ENCODE data around the gene MAGEF1.
A peak's percentile ranks its signal among the peaks of the same experiment; 100 is the strongest.

Gene MAGEF1, protein sequence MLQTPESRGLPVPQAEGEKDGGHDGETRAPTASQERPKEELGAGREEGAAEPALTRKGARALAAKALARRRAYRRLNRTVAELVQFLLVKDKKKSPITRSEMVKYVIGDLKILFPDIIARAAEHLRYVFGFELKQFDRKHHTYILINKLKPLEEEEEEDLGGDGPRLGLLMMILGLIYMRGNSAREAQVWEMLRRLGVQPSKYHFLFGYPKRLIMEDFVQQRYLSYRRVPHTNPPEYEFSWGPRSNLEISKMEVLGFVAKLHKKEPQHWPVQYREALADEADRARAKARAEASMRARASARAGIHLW

DNA sequence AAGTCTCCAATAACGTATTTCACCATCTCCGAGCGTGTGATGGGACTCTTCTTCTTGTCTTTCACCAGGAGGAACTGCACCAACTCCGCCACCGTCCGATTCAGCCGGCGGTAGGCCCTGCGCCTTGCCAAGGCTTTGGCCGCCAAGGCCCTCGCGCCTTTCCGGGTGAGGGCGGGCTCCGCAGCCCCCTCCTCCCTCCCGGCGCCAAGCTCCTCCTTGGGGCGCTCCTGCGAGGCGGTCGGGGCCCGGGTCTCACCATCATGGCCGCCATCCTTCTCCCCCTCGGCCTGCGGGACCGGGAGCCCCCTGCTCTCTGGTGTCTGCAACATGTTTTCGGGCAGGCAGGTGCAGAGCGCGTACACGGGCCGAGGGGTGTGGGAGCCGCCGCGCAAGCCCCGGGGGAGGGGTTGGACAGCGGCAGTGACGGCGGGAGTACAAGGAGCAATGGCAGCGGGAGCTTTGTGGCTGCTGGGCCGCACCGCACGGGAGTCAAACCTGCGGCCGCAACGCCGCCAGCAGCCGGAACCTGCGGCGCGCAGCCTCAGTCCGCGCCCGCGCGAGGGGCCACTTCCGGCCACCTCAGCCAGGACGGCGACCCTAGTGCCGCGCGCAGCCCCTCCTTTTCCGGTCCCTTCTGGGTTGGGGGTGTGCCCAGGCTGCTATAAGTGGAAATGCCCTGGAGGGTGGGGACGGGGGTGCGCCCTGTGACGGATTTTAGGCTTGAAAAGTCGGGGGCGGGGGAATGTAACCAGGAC is at the start of gene MAGEF1:
MAGEF1 (minus strand) TSS at position 572 of the 755 bp plus-strand sequence; CDS start at position 329, 243 bp downstream.
- DNase-seq (ENCODE audit: low read depth in 1 of 2, low spot score in 1 of 2): peak; percentile 47 to 50

DNA sequence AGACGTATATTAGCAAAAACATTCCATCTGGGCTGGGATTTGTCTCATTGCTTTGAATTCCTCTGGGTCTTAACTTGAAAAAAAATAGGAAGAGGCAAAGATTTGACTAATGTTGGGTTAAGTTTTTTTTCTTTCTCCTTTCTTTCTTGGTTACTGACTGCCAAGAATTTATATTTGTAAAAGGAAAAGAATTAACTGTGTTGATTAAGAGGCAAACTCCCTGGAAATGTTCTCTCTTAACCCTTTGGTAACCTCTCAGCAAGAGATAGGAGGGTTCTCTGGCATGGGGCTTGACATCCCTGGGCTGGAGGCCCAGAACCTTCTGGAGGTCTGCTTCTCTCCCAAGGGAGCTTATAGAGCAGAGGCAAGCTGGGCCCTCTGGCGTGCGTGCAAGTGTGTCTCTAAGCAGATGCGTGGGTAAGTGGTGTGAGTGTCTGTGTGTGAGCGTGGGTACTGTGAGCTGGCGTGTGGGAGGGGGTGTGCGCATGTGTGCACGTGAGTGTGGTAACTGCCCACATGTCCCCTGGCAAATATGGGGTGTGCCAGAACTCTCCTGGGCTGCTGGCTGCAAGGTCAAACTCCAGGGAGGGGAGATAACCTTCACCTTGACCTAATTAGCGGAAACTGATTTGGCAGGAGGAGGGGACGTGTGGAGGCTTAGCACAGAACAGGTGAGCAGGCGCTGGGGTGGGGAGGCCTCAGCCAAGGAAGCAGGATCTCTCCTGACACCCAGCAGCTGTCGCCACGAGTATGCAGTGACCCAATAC is 49.4 kb upstream of the MAGEF1 start:
- no peak for DNase-seq (ENCODE audit: low read depth in 1 of 2, low spot score in 1 of 2)

DNA sequence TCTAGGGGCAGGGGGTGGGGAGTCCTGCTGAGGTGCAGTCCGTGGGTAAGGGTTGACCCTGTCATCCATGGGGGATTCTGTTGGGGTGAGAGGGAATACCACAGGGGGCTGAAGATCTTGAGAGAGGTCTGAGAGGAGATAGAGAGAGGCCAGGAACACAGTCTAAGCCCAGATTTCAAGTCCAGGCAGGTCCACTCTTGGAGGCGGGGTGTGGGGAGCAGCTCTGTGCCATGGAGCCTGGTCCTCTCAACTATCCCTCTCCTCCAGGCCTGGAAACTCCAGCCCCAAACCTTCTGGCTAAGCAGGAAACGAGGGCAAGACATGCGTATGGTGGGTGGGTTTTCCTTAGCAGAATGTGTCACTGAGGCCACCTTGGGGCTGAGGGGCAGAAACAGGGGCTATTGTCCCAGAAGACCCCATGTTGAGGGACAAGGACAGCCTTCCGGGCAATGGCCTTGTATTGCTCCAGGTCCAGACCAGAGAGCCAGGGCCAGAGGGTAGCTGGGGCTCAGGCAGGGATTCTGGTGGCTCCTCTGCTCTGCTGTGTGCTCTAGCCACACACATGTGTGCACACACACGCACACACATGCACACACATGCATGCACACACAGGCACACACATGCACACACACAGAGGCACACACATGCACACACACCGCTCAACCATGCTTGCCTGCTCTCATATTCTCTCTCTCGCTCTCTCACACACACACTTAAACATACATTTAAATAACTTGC is 48.6 kb upstream of the MAGEF1 start:
- DNase-seq (ENCODE audit: low read depth in 1 of 2, low spot score in 1 of 2): no peak

DNA sequence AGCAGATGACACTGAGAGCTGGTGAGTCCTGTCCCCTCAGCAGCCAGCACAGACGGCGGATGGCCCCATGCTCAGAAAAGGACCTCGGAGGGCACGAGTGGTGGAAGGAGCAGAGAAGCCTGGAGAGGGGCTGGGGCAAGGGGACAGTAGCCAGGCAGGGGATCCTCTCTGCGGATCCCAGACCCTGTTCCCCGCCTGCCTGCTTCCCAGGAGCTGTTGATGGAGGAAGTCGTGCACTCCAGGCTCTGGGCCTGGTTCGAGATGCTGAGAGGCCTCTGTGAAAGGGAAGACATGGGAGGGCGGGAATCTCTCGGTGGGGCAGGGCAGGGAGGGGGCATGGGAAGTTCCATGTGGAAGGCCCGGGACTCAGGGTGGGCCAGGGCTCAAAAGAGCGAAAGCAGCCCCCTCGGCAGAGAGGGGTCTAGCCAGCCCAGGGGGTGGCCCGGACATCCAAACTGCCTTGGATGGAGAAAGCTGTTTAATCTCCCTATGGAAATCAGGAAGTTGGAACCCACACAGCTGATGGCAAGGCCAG is 47.9 kb upstream of the MAGEF1 start:
- no peak for DNase-seq (ENCODE audit: low read depth in 1 of 2, low spot score in 1 of 2)

DNA sequence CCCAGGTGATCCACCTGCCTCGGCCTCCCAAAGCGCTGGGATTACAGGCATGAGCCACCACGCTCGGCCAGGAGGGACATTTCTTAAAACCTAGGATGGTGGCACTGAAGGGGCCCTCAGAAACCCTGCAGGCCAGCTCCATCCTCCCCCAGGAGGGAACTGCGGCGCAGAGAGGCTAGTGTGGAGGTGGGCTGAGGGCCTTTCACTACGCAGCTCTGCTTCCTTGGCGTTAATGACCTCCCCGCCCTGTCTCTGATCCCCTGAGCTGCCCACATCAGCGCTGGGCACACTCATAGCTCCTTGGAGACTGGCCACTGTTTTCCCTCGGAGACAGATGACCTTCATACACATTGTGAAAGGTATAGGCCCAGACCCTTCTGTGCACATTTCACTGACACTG is 46.2 kb upstream of the MAGEF1 start:
- no peak for DNase-seq (ENCODE audit: low read depth in 1 of 2, low spot score in 1 of 2)

DNA sequence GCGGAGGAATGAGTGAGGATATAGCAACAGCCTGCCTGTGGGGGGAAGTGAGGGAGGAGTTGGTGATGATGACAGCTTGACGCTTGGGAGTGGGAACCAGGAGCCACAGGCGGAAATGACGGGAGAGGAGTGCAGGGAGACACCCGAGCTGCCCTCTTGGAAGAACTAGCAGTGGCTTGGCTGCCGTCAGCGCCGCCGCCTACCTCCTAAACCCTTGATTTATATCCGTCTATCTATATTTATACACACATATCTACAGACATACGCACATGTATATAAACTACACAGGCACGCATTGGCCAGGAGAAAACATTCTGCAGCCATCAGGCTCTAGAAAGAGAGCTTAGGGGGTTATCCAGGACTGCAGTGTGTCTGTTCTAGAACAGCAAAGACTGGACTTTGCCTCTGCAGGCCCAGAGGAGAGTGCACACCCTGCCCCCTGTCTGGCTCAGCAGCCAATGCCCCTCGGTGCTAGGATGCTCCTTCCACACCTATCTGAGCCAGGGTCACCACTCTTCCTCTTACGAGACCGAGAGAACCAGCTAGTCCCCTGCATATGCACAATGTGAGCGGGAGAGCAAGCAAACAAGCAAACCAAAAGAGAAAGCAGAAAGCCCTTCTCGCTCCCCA is 45.3 kb upstream of the MAGEF1 start:
- DNase-seq (ENCODE audit: low read depth in 1 of 2, low spot score in 1 of 2): no peak

DNA sequence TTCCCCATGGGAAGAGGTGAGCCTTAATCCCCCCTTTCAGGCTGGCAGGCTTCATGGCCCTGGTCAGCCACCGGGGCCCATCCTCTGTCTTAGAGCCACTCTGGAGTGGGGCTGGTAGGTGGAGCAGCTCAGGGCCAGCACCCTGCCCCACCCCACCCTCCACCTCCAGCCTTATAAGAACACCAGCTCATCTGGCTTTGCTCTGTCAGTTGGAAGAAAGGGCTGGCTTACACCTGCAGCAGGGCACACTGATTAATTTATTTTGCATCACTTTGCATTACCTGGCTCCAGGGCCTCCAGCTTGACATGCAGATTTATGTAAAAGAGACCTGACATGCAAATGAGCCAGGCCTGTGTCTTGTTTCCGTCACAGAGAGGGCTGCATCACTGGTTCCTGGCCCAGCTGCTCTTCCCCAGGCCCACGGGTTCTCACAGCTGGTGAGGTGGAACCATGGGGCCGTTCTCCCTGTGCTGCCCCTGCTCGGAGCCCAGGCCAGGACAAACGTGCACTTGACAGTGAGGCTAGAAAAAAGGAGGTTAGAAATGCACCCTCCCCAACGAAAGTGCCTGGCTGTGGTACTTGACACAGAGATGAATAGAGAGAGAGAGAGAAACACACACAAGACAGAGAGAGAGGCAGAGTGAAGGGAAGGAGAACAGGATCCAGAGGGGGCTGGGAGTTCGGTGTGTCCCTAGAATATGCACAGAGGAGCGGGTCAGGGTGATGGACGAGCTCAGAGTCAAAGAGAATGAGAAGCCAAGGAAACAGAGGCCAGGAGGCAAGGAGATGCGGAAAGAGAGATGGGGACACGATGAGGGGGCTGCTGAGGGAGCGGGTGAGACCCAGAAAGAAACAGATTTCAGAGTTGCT is 44.5 kb upstream of the MAGEF1 start:
- no peak for DNase-seq (ENCODE audit: low read depth in 1 of 2, low spot score in 1 of 2)

DNA sequence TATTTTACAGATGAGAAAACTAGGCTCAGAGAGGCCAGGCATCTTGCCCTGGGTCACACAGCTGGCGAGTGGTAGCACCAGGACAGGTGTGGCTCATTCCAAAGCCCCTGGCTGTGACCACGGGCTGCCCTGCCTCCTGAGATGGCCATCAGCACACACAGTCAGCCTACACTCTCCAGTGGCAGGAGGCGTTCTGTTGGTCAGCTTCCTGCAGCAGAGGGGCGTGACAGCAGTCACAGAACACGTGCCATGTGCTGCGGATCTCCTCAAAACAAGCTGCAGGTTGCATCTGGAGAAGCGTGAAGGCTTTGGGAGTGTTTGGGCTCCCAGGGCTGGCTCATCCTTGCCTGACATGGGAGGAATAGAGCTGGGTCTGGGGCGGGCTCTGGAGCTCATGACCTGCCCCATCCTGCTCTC is 43.5 kb upstream of the MAGEF1 start:
- DNase-seq (ENCODE audit: low read depth in 1 of 2, low spot score in 1 of 2): no peak

DNA sequence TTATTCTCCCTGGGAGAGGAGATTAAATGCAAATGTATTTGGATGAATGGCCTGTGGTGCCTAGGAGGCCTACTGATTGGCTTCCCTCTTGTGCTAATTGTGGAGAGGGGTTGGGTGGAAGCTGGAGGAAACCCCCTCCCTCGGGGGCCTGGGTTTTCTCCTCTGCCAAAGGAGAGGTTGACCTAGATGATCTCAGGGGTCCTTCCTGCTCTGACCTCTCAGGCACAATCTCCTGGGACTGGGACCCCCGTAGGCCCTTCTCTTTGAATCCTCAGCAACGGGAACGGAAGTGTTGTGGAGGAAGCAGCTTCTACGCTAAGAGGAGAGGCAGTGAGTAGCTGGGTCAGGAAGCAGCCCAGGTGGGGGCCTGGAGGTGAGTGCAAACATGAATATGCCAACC is 40.5 kb upstream of the MAGEF1 start:
- DNase-seq (ENCODE audit: low read depth in 1 of 2, low spot score in 1 of 2): no peak

DNA sequence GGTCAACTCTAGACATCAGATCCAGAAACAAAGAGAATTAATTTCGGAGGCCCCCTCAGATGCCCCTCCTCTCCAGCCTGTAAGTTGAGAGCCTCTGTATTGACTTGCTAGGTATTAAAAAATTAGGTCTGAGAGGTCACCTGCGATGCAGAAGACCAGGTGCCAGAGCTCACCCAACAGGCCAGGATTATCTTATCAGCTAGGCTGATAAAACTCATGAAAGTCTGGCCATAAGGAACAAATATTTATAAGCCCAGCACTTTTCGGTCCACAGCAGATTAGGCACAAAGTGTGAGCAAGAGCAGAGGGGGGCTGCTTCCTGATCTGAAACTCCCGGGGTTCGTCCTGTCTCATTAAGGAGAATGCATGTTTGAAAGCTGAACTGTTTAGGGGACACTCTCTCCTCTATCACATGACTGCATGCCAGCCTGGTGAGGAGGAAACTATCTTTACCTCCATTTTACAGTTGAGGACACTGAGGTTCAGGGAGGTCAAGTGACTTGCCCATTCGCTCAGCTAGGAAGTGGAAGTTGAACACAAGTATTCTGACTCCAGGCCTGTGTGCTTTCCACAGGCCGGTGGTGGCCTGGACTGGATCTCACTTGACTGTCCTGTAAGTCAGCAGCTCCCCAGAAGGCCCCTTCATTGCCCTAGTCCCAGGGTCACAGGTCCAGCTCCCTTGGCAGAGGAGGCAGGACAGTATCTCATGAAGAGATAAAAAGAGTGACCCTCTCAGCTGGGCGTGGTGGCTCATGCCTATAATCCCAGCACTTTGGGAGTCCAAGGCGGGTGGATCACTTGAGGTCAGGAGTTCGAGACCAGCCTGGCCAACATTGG is 39.6 kb upstream of the MAGEF1 start:
- DNase-seq (ENCODE audit: low read depth in 1 of 2, low spot score in 1 of 2): no peak

DNA sequence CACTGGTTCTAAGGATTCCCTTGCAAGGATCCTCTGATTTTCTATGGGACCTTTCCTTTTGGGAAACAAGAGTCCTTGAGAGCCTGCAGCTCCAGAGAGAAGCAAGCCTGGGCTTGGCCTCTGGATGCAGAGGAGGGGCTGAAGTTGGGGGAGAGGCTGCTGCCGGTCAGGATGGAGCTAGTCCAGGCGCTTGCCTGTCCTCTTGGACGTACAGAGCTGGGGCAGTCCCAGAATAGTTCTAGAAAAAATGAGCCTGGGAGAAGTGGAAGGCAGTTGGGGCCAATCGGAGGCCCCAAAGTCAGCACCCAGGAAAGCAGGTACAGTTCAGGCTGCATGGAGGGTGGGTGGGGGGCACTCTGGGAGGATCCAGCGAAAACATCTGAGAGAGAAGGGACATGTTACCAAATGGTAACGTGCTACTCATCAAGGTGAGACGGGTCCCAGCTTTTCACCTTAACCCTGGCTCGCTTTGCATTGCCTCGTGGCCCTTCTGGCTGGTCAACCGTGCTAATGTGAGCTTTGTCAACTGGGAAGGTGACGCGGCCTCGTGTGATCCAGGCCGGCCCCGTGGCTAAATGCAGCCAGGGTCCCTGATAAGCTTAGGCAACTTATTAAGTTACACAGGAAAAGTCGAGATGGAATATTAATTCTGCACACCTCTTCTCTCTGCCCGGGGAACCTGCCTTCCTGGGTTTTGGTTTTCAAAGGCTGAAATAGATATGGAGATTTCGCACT is 38.7 kb upstream of the MAGEF1 start:
- DNase-seq (ENCODE audit: low read depth in 1 of 2, low spot score in 1 of 2): no peak

DNA sequence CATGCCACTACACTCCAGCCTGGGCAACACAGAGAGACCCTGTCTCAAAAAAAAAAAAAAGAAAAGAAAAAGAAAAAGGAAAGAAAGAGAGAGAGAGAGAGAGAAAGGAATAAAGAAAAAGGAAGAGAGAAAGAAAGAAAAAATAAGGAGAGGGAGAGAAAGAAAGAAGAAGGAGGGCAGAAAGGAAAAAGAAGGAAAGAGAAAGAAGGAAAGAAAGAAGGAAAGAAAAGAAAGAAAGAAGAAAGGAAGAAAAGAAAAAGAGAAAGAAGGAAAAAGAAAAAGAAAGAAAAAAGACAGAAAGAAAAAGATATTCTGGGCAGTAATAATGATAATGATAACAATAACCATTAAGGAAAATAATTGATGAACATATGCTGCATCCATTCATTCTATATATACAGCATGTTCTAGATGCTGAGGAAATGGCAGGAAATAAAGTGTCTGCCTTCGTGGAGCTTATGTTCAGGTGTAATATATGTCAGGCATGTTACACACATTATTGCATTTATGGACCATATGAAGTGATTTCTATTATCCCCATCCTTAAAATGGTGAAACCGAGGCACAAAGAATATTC is 37.4 kb upstream of the MAGEF1 start:
- no peak for DNase-seq (ENCODE audit: low read depth in 1 of 2, low spot score in 1 of 2)

DNA sequence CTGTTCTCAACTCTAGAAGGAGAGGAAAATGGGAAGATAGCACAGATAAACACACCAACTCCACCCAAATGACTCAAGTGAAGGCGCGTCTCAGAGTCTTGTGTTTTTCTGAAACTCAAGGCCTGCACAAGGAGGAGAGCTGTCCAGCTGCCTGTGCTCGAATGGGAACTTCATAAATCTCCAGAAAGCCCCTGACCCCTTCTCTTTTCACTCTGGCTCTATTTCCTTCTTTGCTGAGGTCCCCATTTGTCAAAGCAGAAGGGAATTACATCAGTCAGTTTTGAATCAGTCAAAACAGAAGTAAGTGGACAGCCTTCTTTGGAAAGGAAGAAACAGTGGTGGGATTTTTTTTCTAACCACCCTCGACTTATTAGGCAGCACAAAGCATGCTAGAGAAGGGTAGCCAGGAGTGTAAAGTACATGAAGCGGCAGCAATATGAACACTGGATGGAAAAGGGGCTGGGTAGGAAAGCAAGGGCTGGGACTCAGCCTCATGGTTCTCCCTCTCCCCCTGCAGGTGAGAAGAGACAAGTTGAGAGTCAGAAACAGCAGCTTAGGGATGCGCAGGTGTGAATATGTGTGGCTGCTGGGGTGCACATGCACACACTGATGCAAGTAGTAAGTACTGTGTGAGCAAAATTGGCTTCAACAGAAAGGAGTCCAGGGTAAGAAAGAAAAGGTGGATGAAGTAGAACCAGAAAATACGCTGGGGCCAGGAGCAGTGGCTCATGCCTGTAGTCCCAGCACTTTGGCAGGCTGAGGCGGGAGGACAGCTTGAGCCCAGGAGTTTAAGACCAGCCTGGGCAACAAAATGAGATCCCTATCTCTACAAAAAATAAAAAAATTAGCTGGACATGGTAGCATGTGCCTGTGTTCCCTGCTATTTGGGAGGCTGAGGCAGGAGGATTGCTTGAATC is 36.6 kb upstream of the MAGEF1 start:
- DNase-seq (ENCODE audit: low read depth in 1 of 2, low spot score in 1 of 2): no peak

DNA sequence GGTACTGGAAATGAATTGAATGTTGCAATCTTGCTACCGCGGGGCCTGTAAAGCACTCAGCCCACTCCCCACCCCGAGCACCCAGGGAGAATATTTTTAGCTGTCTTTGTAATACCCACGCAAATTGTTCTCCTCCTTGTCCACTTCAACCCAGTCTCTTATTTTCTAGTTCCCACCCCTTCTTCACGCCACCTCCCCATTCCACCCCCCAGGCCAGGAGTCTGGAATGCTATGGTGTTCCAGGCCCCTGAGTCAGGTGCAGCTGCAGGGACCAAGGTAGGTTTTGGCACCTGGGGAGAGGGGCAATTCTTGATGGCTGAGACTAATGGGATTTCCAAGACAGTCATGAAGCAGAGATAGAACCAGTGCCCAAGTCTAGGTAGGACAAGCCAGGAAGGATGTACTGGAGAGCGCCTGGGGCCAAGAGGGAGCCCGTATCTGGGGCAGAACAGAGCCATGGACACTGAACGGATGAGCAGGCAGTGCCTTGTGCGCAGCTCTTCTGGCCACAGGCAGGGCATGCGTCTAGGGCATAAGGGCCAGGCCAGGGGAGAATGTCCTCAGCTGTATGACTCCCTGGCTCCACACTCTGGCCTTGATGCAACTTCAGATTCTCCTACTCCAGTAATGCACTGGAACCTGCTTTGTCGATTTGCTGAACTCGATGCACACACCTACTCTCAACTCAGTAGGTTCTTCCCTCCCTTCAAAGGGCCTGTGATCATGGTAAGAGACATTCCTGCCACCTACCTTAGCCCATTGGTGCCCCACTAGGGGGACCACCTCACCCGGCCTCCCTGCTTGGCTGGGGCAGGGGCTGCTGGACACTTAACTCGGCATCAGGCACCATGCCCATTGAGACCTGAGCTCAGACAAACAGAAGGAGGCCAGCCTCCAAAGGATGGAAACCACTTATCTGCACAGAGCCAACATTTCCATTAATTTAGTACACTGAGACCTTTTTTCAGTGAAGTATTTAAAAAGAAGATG is 34.6 kb upstream of the MAGEF1 start:
- no peak for DNase-seq (ENCODE audit: low read depth in 1 of 2, low spot score in 1 of 2)

DNA sequence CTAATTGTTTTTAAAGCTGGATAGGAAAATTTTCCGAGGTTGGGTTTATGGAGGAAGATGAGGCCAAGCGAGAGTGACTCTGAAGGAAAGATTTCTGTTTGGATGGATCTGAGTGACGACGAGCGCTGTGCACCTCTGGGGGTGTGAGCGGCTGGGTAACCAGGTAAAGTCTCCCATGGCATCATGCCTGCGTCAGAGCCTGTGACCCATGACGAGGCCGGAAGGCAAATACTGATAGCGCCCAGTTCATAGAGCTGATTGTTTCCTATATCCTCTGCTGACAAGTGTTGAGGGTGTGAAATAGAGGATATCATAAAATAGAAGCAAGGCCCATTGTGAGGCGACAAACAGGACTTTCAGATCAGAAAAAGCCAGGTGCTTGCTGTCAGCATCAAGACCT is 33.7 kb upstream of the MAGEF1 start:
- DNase-seq (ENCODE audit: low read depth in 1 of 2, low spot score in 1 of 2): no peak

Measured in activated T-helper 1 cell treated with anti-CD3 and anti-CD28 coated beads, Interleukin-2, amount 50 U/mL, for 16 hours (primary cell).